Activated CD4-positive, alpha-beta memory T cell treated with anti-CD3 and anti-CD28 coated beads for 36 hours (primary cell): ENCODE results near the gene ITGB1BP1. TPM values are rescaled to one million over a fixed set of nuclear protein-coding genes. Genes with fewer than 3 reads are reported as not detected.

Experiments
- CTCF ChIA-PET: fragments of 350-600 bp; sonication (Branson Sonifier 250); formaldehyde crosslinking; loops from one replicate; lab custom pipeline; 2021; ENCODE audit warnings: antibody characterized with exemption, inconsistent platforms; lab: Charles Lee
- POLR2A ChIA-PET: fragments of 350-600 bp; sonication (Branson Sonifier 250); formaldehyde crosslinking; loops from one replicate; lab custom pipeline; 2021; ENCODE audit warnings: antibody characterized with exemption; lab: Charles Lee
- DNase-seq: peaks from one replicate; pipeline ENCODE4 v3.0.0-alpha.2; 2020
- H3K27ac Mint-ChIP-seq: one replicate; pipeline ENCODE4 v1.8.0; 2021; ENCODE audit warnings: mixed read lengths
- H3K27me3 Mint-ChIP-seq: one replicate; pipeline ENCODE4 v1.8.0; 2021; ENCODE audit warnings: mixed read lengths
- H3K36me3 Mint-ChIP-seq: one replicate; pipeline ENCODE4 v1.8.0; 2021; ENCODE audit warnings: mixed read lengths
- H3K4me1 Mint-ChIP-seq: one replicate; pipeline ENCODE4 v1.8.0; 2021; ENCODE audit warnings: low read depth, mixed read lengths
- H3K4me3 Mint-ChIP-seq: one replicate; pipeline ENCODE4 v1.8.0; 2021; ENCODE audit warnings: mild to moderate bottlenecking, mixed read lengths
- H3K9me3 Mint-ChIP-seq: one replicate; pipeline ENCODE4 v1.8.0; 2021; ENCODE audit warnings: mixed read lengths
- intact Hi-C: fragments of 100-400 bp; cut with micrococcal nuclease; formaldehyde crosslinking; loops from one replicate; pipeline ENCODE4 v1.15.1; 2023
- total RNA-seq, 2 experiments: library from RNA; stranded (reverse); gene quantifications; one replicate each; pipeline ENCODE4 v1.2.3, GENCODE V29; 2021

Gene ITGB1BP1
- total RNA-seq, 2 experiments from 2014 or later: 136 to 142 TPM

DNA sequence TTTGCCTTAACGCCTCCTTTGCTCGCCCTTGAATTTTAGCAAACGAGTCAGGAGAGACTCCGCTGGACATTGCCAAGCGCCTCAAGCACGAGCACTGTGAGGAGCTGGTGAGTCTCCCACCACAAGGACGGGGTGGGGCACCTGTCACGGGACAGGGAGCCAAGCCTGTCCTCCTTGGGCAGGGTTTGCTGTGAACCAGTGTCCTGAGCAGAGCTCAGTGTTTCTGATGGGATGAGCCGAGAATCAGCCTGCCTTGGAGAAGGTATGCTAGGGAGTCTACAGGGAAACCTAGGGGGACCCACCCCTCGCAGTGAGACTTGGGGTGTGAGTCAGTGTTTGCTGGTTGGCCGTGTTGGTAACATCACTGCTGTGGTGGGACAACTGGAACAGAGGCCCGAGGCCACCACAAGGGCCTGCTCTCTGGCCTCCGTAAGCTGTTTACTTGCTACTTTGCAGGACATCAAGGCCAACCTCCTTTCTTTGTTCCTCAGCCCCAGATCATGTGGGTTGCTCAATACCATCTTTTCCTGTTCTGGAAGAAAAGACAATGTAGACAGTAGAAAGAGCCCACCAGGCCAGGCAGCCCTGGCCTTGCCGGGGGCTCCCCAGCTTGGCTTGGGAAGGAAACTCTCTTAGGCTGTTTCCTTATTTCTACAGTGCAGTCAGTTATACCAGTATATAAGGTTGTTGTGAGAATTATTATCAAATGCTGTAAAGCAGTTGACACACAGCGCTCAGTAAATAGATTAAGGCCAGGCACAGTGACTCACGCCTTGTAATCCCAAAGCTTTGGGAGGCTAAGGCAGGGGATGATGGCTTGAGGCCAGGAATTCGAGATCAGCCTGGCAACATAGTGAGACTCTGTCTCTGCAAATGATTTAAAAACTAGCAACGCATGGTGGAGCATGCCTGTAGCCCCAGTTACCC is 42.4 kb downstream of the ITGB1BP1 start:
- H3K4me3 Mint-ChIP-seq: no peak overlapping the region
- ChIA-PET POLR2A (interaction anchor here (1.6 kb wide), 1 partner anchor 9 kb away, joined by 3 read pairs; no protein-coding TSS in a partner anchor), CTCF (interaction anchor here (1.2 kb wide), 1 partner anchor 8 kb away, joined by 3 read pairs; no protein-coding TSS in a partner anchor)
- H3K27ac Mint-ChIP-seq: no peak overlapping the region
- no peaks in the 10 kb centered on the region for H3K36me3 Mint-ChIP-seq
- H3K27me3 Mint-ChIP-seq: no peaks in the 10 kb centered on the region
- no peaks in the 10 kb centered on the region for H3K4me1 Mint-ChIP-seq
- no peak for DNase-seq
- no peaks in the 10 kb centered on the region for H3K9me3 Mint-ChIP-seq
- intact Hi-C loops: no loop called here

DNA sequence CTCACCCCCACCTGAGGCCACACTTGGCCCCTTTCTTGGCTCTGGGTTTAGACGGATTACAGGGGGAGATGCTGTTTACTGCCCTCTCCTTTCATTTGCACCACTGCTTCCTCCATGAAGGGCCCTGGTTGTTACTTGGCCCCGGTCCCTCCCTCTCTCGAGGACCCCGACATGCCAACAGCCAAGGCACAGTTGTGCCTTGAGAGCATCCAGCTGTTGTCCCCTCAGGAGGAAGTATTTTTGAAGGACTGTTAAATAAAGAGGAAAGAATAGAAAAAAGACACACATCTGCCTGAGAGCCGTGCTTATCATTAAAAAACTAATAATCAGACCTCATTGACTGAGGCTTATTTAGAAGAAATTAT is 44.0 kb downstream of the ITGB1BP1 start:
- ChIA-PET POLR2A (interaction anchor here (0.6 kb wide), 1 partner anchor 44 kb away, joined by 3 read pairs; the partner anchor contains the start of gene ITGB1BP1), CTCF (no interaction called here)
- intact Hi-C loops: no loop called here
- H3K9me3 Mint-ChIP-seq: no peaks in the 10 kb centered on the region
- H3K36me3 Mint-ChIP-seq: no peaks in the 10 kb centered on the region
- DNase-seq: no peak
- H3K4me1 Mint-ChIP-seq: no peaks in the 10 kb centered on the region
- H3K27me3 Mint-ChIP-seq: no peaks in the 10 kb centered on the region
- H3K4me3 Mint-ChIP-seq: no peak overlapping the region
- no peak overlapping the region for H3K27ac Mint-ChIP-seq

DNA sequence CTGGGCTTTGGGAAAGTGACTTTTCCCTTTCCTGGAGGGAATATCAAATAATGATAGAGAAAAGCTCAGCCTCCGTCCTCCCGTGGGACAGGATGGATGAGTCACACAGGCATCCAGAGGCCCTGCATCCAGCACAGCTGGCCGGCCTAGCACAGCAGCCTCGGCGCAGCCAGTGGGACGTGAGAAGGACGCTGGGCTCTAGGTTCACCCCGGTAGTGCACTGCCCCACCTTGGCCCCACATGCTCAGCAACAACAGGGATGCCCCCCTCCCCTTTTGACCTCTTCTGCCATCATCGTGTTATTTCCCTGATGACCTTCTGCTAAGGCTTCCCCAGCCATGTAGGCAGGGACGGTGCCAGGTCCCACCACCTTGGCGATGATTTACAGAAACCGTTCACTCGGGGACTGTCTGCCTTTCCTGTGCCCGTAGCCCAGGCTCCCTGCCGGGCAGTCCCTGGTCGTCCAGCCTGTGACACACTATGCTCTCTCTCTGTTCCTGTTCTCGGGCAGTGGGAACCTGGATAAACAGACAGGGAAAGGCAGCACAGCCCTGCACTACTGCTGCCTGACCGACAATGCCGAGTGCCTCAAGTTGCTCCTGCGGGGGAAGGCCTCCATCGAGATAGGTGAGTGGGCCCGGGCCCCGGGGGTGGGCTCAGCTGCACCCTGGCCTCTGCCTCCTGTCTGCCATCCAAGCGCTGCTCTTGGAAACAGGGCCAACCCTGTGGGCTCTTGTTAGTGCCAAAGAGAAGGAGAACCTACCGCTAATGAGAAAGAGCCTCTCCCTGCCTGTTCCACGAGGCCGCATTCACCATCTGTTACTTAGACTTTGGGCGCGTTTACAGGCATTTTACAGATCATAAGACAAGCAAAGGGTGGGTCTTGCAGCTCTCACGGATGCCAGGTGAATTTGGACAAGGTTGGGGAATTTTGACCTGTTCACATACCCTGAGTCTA is 44.6 kb downstream of the ITGB1BP1 start:
- DNase-seq: no peak
- ChIA-PET CTCF (no interaction called here), POLR2A (no interaction called here)
- Mint-ChIP-seq H3K27ac (no peak overlapping the region), H3K4me1 (no peaks in the 10 kb centered on the region), H3K9me3 (no peaks in the 10 kb centered on the region), H3K4me3 (no peak overlapping the region), H3K27me3 (no peaks in the 10 kb centered on the region), H3K36me3 (no peaks in the 10 kb centered on the region)
- intact Hi-C loops: no loop called here

DNA sequence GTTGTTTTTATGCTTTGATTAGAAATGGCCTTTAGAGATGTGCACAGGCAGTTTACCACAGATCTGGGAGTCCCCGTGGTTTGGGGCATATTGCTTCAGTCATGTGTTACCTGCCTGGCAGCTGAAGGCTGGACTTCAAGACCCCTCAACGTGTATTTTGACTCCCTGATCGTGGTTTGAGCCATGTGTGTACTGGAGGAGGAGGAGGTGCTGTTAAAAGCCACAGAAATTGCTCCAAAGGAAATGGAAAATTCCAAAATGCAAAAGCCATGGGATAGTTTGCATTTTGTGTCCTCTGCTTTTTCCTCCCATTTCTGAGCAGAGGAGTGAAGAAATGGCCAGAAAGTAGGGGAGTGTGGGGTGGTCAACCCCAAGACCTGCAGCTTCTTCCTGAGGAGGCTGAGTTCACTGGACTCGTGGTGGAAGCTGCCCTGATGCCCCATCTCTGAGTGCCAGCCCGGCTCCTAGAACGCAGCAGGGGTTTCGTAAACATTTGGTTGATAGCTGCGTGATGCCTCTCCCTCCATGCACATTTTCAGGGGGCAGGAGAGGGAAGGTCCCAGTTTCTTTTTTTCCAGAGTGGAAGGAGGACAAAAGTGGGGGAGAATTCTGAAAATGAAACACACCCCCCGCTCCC is 45.7 kb downstream of the ITGB1BP1 start:
- CTCF ChIA-PET: interaction anchor here (0.7 kb wide), 1 partner anchor 45 kb away, joined by 3 read pairs; no protein-coding TSS in a partner anchor
- no peak for DNase-seq
- no peak overlapping the region for H3K27ac Mint-ChIP-seq
- H3K27me3 Mint-ChIP-seq: no peaks in the 10 kb centered on the region
- H3K36me3 Mint-ChIP-seq: no peaks in the 10 kb centered on the region
- H3K9me3 Mint-ChIP-seq: no peaks in the 10 kb centered on the region
- H3K4me3 Mint-ChIP-seq: no peak overlapping the region
- no peaks in the 10 kb centered on the region for H3K4me1 Mint-ChIP-seq
- intact Hi-C loops: no loop called here
- POLR2A ChIA-PET: no interaction called here

DNA sequence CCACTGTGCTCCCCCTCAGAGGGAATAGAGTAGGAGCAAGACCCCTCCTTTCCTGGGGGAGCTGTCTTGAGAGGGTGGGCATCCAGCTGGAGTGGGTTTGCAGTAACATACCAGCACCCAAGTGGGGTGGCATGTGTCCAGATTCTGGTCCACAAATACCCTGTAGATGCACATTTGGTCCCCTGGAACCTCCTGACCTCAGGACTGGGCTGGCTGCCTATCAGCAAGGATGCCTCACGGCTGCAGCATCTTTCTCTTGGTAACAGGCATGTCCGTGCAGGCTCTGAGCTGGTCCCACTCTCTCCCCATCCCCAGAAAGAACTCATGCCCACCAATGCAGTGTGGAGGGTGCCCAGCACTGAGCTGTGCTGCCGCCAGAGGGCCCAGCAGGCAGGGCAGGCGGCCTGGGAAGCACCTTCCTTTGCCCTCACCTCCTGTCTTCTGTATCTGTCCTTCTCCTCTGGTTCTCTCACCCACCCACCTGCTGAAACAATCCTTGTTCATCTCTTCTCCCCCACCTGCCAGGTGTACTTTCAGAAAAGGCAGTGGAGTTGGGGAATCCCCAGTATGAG is 47.4 kb downstream of the ITGB1BP1 start:
- no peaks in the 10 kb centered on the region for H3K27me3 Mint-ChIP-seq
- no peaks in the 10 kb centered on the region for H3K36me3 Mint-ChIP-seq
- ChIA-PET POLR2A (no interaction called here), CTCF (no interaction called here)
- intact Hi-C loops: no loop called here
- H3K4me3 Mint-ChIP-seq: no peak overlapping the region
- no peak overlapping the region for H3K27ac Mint-ChIP-seq
- H3K9me3 Mint-ChIP-seq: no peaks in the 10 kb centered on the region
- peaks cover 10% of the 10 kb centered on the region for H3K4me1 Mint-ChIP-seq
- DNase-seq: no peak

DNA sequence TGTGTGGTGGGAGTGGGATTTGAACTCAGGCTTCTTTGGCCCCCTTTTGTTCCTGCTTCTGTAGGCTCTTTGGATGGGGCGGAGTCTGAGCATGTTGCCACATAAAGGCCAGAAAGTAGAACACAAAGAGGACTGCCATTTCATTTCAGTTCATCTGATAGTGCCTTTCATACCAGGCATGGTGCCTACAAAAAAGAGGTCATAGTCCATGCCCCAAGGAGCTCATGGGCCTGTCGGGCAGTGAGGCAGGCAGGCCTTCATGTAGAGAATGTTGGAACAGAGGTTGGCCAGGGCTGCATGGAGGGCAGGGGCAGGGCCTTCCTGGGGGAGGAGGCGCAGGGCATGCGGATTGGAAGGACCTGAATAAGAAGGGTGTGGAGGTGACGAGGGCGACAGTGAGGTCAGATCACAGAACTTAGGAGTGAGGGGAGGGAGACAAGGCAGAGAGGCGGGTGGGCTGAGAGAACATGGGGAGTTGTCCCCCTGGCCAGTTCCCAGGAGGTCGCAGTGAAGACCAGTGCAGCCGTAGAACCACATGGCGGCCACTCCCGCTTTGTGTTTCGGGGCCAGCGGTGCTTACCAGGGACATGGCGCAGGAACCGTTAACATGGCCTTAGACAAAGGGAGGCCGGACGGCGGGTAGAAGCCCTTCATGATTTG is 49.1 kb downstream of the ITGB1BP1 start:
- Mint-ChIP-seq H3K36me3 (no peaks in the 10 kb centered on the region), H3K4me1 (peaks cover 20% of the 10 kb centered on the region), H3K27ac (no peak overlapping the region), H3K9me3 (no peaks in the 10 kb centered on the region), H3K27me3 (peaks cover 6% of the 10 kb centered on the region), H3K4me3 (no peak overlapping the region)
- intact Hi-C loops: loop anchor here (5.0 kb wide), 2 partner anchors 167 to 232 kb away; partner anchors contain the start of gene ASAP2
- ChIA-PET CTCF (no interaction called here), POLR2A (no interaction called here)
- DNase-seq: no peak

DNA sequence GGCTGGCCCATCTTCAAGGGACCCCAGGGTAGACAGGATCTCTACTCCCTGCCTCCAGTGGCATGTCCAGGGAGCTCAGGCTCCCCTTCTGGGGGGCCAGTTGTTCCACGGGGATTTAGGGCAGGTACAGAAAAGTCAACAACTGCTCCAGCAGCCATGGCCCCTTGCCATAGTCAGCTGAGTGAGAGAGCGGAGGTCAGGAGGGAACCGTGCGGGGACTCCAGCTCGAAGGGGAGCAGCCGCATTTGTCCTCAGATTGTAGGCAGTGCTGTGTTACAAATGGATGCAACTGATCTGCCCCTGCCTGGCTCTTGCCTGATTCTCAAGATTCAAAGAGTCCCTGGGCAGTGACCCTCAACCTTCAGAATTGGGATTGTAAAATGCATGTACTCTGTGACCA is 49.9 kb downstream of the ITGB1BP1 start:
- POLR2A ChIA-PET: interaction anchor here (1.1 kb wide), 1 partner anchor 49 kb away, joined by 3 read pairs; the partner anchor contains the start of gene ITGB1BP1
- intact Hi-C loops: loop anchor here (5.0 kb wide), 2 partner anchors 166 to 231 kb away; partner anchors contain the start of gene ASAP2
- no peaks in the 10 kb centered on the region for H3K9me3 Mint-ChIP-seq
- no peak overlapping the region for H3K27ac Mint-ChIP-seq
- H3K27me3 Mint-ChIP-seq: peaks cover 9% of the 10 kb centered on the region
- CTCF ChIA-PET: no interaction called here
- H3K4me3 Mint-ChIP-seq: no peak overlapping the region
- no peaks in the 10 kb centered on the region for H3K36me3 Mint-ChIP-seq
- no peak for DNase-seq
- H3K4me1 Mint-ChIP-seq: peaks cover 20% of the 10 kb centered on the region

DNA sequence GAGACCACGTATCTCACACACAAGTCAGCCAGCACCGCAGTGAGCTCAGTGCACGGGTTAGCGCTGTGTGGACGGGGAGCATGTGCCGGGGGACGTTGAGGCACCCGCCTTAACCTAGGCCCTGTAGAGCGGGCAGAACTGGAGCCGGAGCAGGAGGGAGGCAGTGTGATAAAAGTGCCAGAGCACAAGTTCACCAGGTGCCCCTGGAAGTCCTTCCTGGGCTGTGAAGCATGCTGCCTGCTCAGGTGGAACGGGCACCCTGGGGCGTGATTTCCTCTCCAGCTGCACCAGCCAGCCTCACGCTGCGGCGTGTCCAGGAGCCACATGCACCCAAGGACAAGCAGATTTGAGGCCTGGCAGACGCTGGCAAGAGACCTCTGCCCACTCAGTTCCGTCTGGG is 50.3 kb downstream of the ITGB1BP1 start:
- ChIA-PET CTCF (interaction anchor here (1.1 kb wide), 1 partner anchor 9 kb away, joined by 3 read pairs; no protein-coding TSS in a partner anchor), POLR2A (interaction anchor here (1.1 kb wide), 1 partner anchor 50 kb away, joined by 3 read pairs; the partner anchor contains the start of gene ITGB1BP1)
- DNase-seq: no peak
- peaks cover 20% of the 10 kb centered on the region for H3K4me1 Mint-ChIP-seq
- no peaks in the 10 kb centered on the region for H3K9me3 Mint-ChIP-seq
- intact Hi-C loops: loop anchor here (5.0 kb wide), 2 partner anchors 166 to 231 kb away; partner anchors contain the start of gene ASAP2
- no peak overlapping the region for H3K27ac Mint-ChIP-seq
- no peaks in the 10 kb centered on the region for H3K36me3 Mint-ChIP-seq
- H3K4me3 Mint-ChIP-seq: no peak overlapping the region
- peaks cover 9% of the 10 kb centered on the region for H3K27me3 Mint-ChIP-seq

DNA sequence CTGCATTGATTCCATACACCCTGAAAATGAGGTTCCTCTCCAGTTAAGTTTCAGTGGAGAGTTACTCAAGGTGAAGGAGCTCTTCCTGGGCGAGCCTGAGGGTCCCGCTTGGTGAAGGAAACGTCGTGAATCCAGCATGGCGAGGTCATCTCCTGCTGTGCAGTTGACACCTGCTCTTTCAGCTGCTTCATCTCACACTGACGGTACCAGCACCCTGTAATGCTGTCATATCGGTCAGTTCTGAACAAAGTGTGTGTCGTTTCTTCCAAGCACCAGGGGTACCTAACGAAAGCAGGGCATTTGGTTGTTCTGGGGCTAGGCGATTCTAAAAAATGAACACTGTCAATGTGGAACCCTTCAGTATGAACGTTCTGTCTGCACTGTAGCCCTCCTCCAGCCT is 52.6 kb downstream of the ITGB1BP1 start:
- ChIA-PET CTCF (interaction anchor here (1.2 to 1.8 kb wide), 5 partner anchors 14 to 229 kb away, joined by 3 to 9 read pairs (median 4); partner anchors contain the start of gene ASAP2), POLR2A (interaction anchor here (0.7 to 0.9 kb wide), 3 partner anchors 30 to 228 kb away, joined by 3 read pairs; no protein-coding TSS in a partner anchor)
- peaks cover 20% of the 10 kb centered on the region for H3K4me1 Mint-ChIP-seq
- no peak overlapping the region for H3K4me3 Mint-ChIP-seq
- intact Hi-C loops: loop anchor here (1.0 to 5.0 kb wide), 3 partner anchors 163 to 228 kb away; partner anchors contain the start of gene ASAP2
- no peaks in the 10 kb centered on the region for H3K9me3 Mint-ChIP-seq
- H3K27me3 Mint-ChIP-seq: peaks cover 9% of the 10 kb centered on the region
- peak; percentile 40 for DNase-seq
- no peaks in the 10 kb centered on the region for H3K36me3 Mint-ChIP-seq
- H3K27ac Mint-ChIP-seq: peak overlapping the region; percentile 76

DNA sequence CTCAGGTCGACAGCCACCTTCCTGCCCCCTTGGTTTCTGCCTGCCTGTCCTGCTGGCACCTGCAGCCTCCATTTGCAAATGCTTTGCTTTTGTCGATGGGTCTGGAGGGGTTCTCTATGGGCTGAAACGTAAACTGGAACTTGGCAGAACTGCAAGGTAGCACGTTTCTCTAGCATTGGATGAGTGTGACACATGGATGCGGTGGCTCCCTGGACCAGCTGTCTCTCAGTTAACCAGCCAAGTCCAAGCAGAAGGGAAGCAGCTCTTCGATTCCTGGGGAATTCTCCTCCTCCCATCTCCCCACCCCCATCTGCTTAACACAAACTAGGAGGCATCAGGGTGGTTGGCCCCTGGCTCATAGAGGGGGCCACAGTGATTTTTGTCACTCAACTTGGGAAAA is 57.3 kb downstream of the ITGB1BP1 start:
- no peaks in the 10 kb centered on the region for H3K36me3 Mint-ChIP-seq
- no peak overlapping the region for H3K27ac Mint-ChIP-seq
- no peaks in the 10 kb centered on the region for H3K9me3 Mint-ChIP-seq
- no peak overlapping the region for H3K4me3 Mint-ChIP-seq
- peaks cover 11% of the 10 kb centered on the region for H3K27me3 Mint-ChIP-seq
- CTCF ChIA-PET: no interaction called here
- POLR2A ChIA-PET: no interaction called here
- H3K4me1 Mint-ChIP-seq: peaks cover 11% of the 10 kb centered on the region
- no peak for DNase-seq
- intact Hi-C loops: no loop called here
